Endothelial cell of umbilical vein (primary cell): ENCODE measurements around the gene ANKRD33B. TPM values are rescaled to one million over a fixed set of nuclear protein-coding genes. Genes with fewer than 3 reads are reported as not detected.
"Not testable (repeated sequence)": the region's sequence is repeated elsewhere in the genome, so short reads cannot be mapped to it uniquely, and the experiment has no call there.

ENCODE experiments used
- BruUV-seq: library from RNA; stranded (reverse); fragments of 400-500 nt; replicated peaks from 2 replicates; lab custom pipeline; 2021; lab: Mats Ljungman, UMichigan
- CTCF ChIA-PET: fragments of 300-600, 350-600 bp; sonication (Branson Sonifier 250); formaldehyde crosslinking; loops from one replicate; lab custom pipeline; 2021; ENCODE audit warnings: antibody characterized with exemption, inconsistent platforms; lab: Charles Lee
- POLR2A ChIA-PET: fragments of 300-600, 350-600 bp; sonication (Branson Sonifier 250); formaldehyde crosslinking; loops from one replicate; lab custom pipeline; 2021; ENCODE audit warnings: antibody characterized with exemption, inconsistent platforms; lab: Charles Lee
- DNase-seq: peaks from one replicate; pipeline ENCODE4 v3.0.0-alpha.2; 2011; ENCODE audit warnings: low read depth, low spot score
- FAIRE-seq: peaks from 2 replicates; lab custom pipeline; 2011; peaks lifted over from hg19 to GRCh38; lab: Jason Lieb, UNC
- H2AFZ ChIP-seq: 2 replicates; pipeline ENCODE4 v1.6.0; 2012; ENCODE audit warnings: low read depth, low read length, control low read depth, inconsistent platforms
- H3K27ac ChIP-seq: 2 replicates; pipeline ENCODE4 v1.5.1; 2011; ENCODE audit warnings: low read depth, mild to moderate bottlenecking, control low read depth, low read length, moderate library complexity; ENCODE audit not compliant: insufficient read depth
- H3K27me3 ChIP-seq, 2 experiments: 2 replicates each; pipeline versions ENCODE4 v1.6.0 to v1.6.1; 2011; ENCODE audit warnings: low read length in 2 of 2, mixed read lengths in 1 of 2; ENCODE audit not compliant: control insufficient read depth in 2 of 2, insufficient read depth in 2 of 2
- H3K36me3 ChIP-seq, 2 experiments: 2 replicates in 1 of 2; 3 replicates in 1 of 2; pipeline ENCODE4 v1.5.1; 2011; ENCODE audit warnings: low read length in 2 of 2, mild to moderate bottlenecking in 1 of 2, moderate library complexity in 1 of 2; ENCODE audit not compliant: control insufficient read depth in 2 of 2, insufficient read depth in 2 of 2; ENCODE audit errors: extremely low read depth in 1 of 2
- H3K4me1 ChIP-seq: 3 replicates; pipeline ENCODE4 v1.5.1; 2011; ENCODE audit warnings: mild to moderate bottlenecking, low read length; ENCODE audit not compliant: control insufficient read depth, insufficient read depth; ENCODE audit errors: extremely low read depth
- H3K4me2 ChIP-seq: 2 replicates; pipeline ENCODE4 v1.6.1; 2011; ENCODE audit warnings: low read length, control low read depth, mixed read lengths; ENCODE audit not compliant: insufficient read depth
- H3K4me3 ChIP-seq, 3 experiments: fragments of 200-600 bp in 1 of 3; sonication (generic), shearing (Covaris generic) in 1 of 3; replicated peaks in 1 of 3; 2 replicates each; pipeline ENCODE4 v1.5.1; 2011 to 2016; ENCODE audit warnings: control low read depth in 3 of 3, low read length in 3 of 3, mild to moderate bottlenecking in 2 of 3, inconsistent platforms in 1 of 3, low read depth in 1 of 3, moderate library complexity in 1 of 3; ENCODE audit not compliant: insufficient read depth in 1 of 3
- H3K79me2 ChIP-seq: 2 replicates; pipeline ENCODE4 v1.6.0; 2012; ENCODE audit warnings: low read length, inconsistent platforms; ENCODE audit not compliant: control insufficient read depth, insufficient read depth
- H3K9ac ChIP-seq: replicated peaks from 2 replicates; pipeline ENCODE3; 2011; ENCODE audit warnings: low read length, control low read depth; ENCODE audit not compliant: insufficient read depth; ENCODE audit errors: extremely low read depth
- H3K9me1 ChIP-seq: replicated peaks from 3 replicates; pipeline ENCODE4 v1.6.0; 2011; ENCODE audit warnings: mild to moderate bottlenecking, low read length; ENCODE audit not compliant: control insufficient read depth, insufficient read depth; ENCODE audit errors: extremely low read depth
- H3K9me3 ChIP-seq: replicated peaks from 2 replicates; pipeline ENCODE4 v1.5.1; 2012; ENCODE audit warnings: low read length, inconsistent platforms; ENCODE audit not compliant: control insufficient read depth, insufficient read depth
- H4K20me1 ChIP-seq: replicated peaks from 2 replicates; pipeline ENCODE3; 2011; ENCODE audit warnings: mild to moderate bottlenecking, low read length; ENCODE audit not compliant: control insufficient read depth, insufficient read depth; ENCODE audit errors: extremely low read depth
- EZH2 ChIP-seq: IDR thresholded peaks from 2 replicates; pipeline ENCODE4 v1.6.1; 2012; ENCODE audit warnings: borderline replicate concordance, low read depth, mild to moderate bottlenecking, moderate library complexity, low read length, inconsistent platforms; ENCODE audit not compliant: severe bottlenecking
- FOS ChIP-seq: IDR thresholded peaks from 2 replicates; pipeline ENCODE4 v1.6.1; 2011; ENCODE audit warnings: mild to moderate bottlenecking, low read length, moderate library complexity, borderline replicate concordance; ENCODE audit not compliant: insufficient read depth
- GATA2 ChIP-seq: IDR thresholded peaks from 2 replicates; pipeline ENCODE4 v1.7.0; 2011; ENCODE audit warnings: low read depth, mild to moderate bottlenecking, moderate library complexity, mixed read lengths, low read length; ENCODE audit not compliant: insufficient read length, insufficient read depth
- JUN ChIP-seq: IDR thresholded peaks from 2 replicates; pipeline ENCODE4 v1.6.1; 2011; ENCODE audit warnings: borderline replicate concordance, low read depth; ENCODE audit not compliant: insufficient read length, insufficient read depth
- MYC ChIP-seq: IDR thresholded peaks from one replicate; pipeline ENCODE4 v1.6.1; 2011; ENCODE audit warnings: mild to moderate bottlenecking, low read depth, low read length
- POLR2A ChIP-seq: IDR thresholded peaks from 2 replicates; pipeline ENCODE4 v1.6.1; 2012; ENCODE audit warnings: low read depth, mild to moderate bottlenecking, control low read depth, low read length
- POLR2AphosphoS5 ChIP-seq: IDR thresholded peaks from 2 replicates; pipeline ENCODE4 v1.6.1; 2012; ENCODE audit warnings: low read depth, mild to moderate bottlenecking, control low read depth, low read length, moderate library complexity; ENCODE audit not compliant: insufficient read depth
- dilution Hi-C: fragments of 300-500 bp; cut with MboI; formaldehyde crosslinking; loops from one replicate; pipeline ENCODE4 v1.15.0; 2019; ENCODE audit warnings: low sequenced_read_pairs; ENCODE audit not compliant: extremely low pct_ligation_motif_present
- intact Hi-C: fragments of 100-400 bp; cut with micrococcal nuclease; formaldehyde crosslinking; loops from one replicate; pipeline ENCODE4 v1.10.0; 2022
- polyA plus RNA-seq, 4 experiments: library from polyadenylated mRNA; depleted of rRNA in 3 of 4; stranded (reverse) in 3 of 4; unstranded in 1 of 4; fragments of >200 nt; gene quantifications; 2 replicates each; pipeline versions ENCODE4 v1.2.1 to v1.2.3, GENCODE V29; 2011 to 2012; ENCODE audit warnings: missing spikeins in 1 of 4
- total RNA-seq: library from RNA; stranded (reverse); gene quantifications from 2 replicates; pipeline ENCODE4 v1.2.3, GENCODE V29; 2021
- TF ChIP-seq, protein P1 (sequence below): IDR thresholded peaks from 2 replicates; pipeline ENCODE4 v1.6.1; 2011; ENCODE audit not compliant: insufficient read depth, insufficient read length
- TF ChIP-seq, protein P2 (sequence below), 2 donors: IDR thresholded peaks; 1 replicate in 1 of 2; 2 replicates in 1 of 2; pipeline ENCODE4 v1.5.1; 2011; ENCODE audit warnings: low read length in 2 of 2, mild to moderate bottlenecking in 2 of 2, moderate library complexity in 2 of 2, control low read depth in 1 of 2, inconsistent platforms in 1 of 2, low read depth in 1 of 2; ENCODE audit not compliant: insufficient read depth in 1 of 2; ENCODE audit errors: extremely low read depth in 1 of 2

Gene ANKRD33B
- total and polyA plus RNA-seq, 2 donors (not counting 3 experiments of a cell fraction or from before 2014, with no cell fraction given), result 2.4 to 5.4 TPM

DNA sequence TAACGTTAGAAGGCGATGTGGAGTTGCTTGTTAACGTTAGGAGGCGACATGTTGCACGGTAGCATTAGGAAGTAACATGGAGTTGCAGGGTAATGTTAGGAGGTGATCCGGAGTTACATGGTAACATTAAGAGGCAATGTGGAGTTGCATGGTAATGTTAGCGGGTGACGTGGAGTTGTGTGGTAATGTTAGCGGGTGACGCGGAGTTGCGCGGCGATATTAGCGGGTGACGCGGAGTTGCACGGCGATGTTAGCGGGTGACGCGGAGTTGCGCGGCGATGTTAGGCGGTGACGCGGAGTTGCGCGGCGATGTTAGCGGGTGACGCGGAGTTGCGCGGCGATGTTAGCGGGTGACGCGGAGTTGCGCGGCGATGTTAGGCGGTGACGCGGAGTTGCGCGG lies 74.9 kb downstream of the ANKRD33B start:
- H3K27me3 ChIP-seq, H2AFZ ChIP-seq, H3K36me3 ChIP-seq, H3K79me2 ChIP-seq, H3K9ac ChIP-seq, BruUV-seq, H3K4me2 ChIP-seq, H3K4me3 ChIP-seq, H3K27ac ChIP-seq, CTCF ChIA-PET, FAIRE-seq, POLR2A ChIA-PET, H3K9me1 ChIP-seq, dilution Hi-C loops, H3K9me3 ChIP-seq, H4K20me1 ChIP-seq, intact Hi-C loops, DNase-seq: not testable (repeated sequence)
- peaks cover 16% of the 10 kb centered on the region for H3K4me1 ChIP-seq

DNA sequence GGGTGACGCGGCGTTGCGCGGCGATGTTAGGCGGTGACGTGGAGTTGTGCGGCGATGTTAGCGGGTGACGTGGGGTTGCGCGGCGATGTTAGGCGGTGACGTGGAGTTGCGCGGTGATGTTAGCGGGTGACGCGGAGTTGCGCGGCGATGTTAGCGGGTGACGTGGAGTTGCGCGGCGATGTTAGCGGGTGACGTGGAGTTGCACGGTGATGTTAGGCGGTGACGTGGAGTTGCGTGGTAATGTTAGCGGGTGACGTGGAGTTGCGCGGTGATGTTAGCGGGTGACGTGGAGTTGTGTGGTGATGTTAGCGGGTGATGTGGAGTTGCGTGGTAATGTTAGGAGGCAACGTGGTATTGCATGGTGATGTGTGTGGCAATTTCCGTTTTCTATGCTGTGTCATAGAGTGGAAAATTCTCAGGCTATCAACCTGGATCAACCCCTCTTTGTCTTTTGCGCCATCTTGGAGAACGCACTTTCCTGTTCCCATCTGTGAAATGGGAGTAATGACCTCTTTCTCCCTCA lies 76.0 kb downstream of the ANKRD33B start:
- no TSS peak for BruUV-seq
- TF ChIP-seq, protein P1, sequence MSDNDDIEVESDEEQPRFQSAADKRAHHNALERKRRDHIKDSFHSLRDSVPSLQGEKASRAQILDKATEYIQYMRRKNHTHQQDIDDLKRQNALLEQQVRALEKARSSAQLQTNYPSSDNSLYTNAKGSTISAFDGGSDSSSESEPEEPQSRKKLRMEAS, result no peak
- no peak for TF ChIP-seq JUN
- TF ChIP-seq EZH2, result no peak
- no peak for TF ChIP-seq GATA2
- TF ChIP-seq, protein P2, sequence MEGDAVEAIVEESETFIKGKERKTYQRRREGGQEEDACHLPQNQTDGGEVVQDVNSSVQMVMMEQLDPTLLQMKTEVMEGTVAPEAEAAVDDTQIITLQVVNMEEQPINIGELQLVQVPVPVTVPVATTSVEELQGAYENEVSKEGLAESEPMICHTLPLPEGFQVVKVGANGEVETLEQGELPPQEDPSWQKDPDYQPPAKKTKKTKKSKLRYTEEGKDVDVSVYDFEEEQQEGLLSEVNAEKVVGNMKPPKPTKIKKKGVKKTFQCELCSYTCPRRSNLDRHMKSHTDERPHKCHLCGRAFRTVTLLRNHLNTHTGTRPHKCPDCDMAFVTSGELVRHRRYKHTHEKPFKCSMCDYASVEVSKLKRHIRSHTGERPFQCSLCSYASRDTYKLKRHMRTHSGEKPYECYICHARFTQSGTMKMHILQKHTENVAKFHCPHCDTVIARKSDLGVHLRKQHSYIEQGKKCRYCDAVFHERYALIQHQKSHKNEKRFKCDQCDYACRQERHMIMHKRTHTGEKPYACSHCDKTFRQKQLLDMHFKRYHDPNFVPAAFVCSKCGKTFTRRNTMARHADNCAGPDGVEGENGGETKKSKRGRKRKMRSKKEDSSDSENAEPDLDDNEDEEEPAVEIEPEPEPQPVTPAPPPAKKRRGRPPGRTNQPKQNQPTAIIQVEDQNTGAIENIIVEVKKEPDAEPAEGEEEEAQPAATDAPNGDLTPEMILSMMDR (IDR thresholded peaks at IDR 0.05; ENCODE audit: extremely low read depth in 1 of 2, insufficient read depth in 1 of 2, low read depth in 1 of 2, low read length in 2 of 2), result no peak
- no peak for TF ChIP-seq MYC
- TF ChIP-seq POLR2AphosphoS5, result no peak
- no peak for TF ChIP-seq FOS
- no peak for TF ChIP-seq POLR2A
- Histone ChIP-seq H3K4me2 (no peak overlapping the region), H3K4me1 (peaks cover 8% of the 10 kb centered on the region), H3K36me3 (no peaks in the 10 kb centered on the region), H3K9ac (no peak overlapping the region), H3K9me3 (no peaks in the 10 kb centered on the region), H3K4me3 (no peak overlapping the region), H3K27ac (no peak overlapping the region), H4K20me1 (no peaks in the 10 kb centered on the region), H3K79me2 (no peaks in the 10 kb centered on the region), H2AFZ (no peak overlapping the region), H3K9me1 (no peaks in the 10 kb centered on the region), H3K27me3 (no peaks in the 10 kb centered on the region)
- dilution Hi-C loops (no loop called here), intact Hi-C loops (no loop called here)
- ChIA-PET POLR2A (no interaction called here), CTCF (interaction anchor here (1.1 kb wide), 1 partner anchor 12 kb away, joined by 3 read pairs; no protein-coding TSS in a partner anchor)
- DNase-seq (no peak), FAIRE-seq (no peak)
